ENCODE measurements around the gene TNFRSF12A. TPM values are rescaled to one million over a fixed set of nuclear protein-coding genes. Genes with fewer than 3 reads are reported as not detected.

The TNFRSF12A gene
- total and polyA plus RNA-seq, 2 of the 13 experiments (the other 11 are each of a cell fraction or from before 2014, with no cell fraction given) = 61.9 to 66.0 TPM

GRCh38 chr16:2970563-2970962 is 49.6 kb upstream of the TNFRSF12A start:
- Histone ChIP-seq H3K9me3 (ENCODE audit: low read length) (no peaks in the 10 kb centered on the region), H3K79me2 (ENCODE audit: insufficient read depth, low read length) (peaks cover 8% of the 10 kb centered on the region), H3K36me3 (replicated peaks in 1 of 2; ENCODE audit: control insufficient read depth in 1 of 2, insufficient read depth in 2 of 2, low read length in 2 of 2) (peaks cover 0 to 9% of the 10 kb centered on the region in 2 experiments; a peak in 1 of 5 replicates), H3K27me3 (ENCODE audit: control insufficient read depth in 1 of 2, insufficient read depth in 2 of 2, low read length in 2 of 2) (no peaks in the 10 kb centered on the region; a peak in 1 of 5 replicates), H3K4me1 (ENCODE audit: insufficient read depth, low read length) (peaks cover 17% of the 10 kb centered on the region), H2AFZ (ENCODE audit: low read length) (no peak overlapping the region), H3K4me3 (replicated peaks in 1 of 3; ENCODE audit: insufficient read depth in 1 of 3, low read depth in 2 of 3, low read length in 3 of 3) (peak overlapping the region; percentile 86 to 91 (median 91)), H3K4me2 (ENCODE audit: low read depth, low read length) (peak overlapping the region; percentile 86), H3K27ac (ENCODE audit: extremely low read length, insufficient read depth, low read length) (peak overlapping the region; percentile 76), H4K20me1 (ENCODE audit: insufficient read depth, low read length) (no peaks in the 10 kb centered on the region), H3K9ac (ENCODE audit: insufficient read depth, low read depth, low read length) (peak overlapping the region; percentile 80)
- BruUV-seq (replicated peaks) = TSS peak; percentile 51
- ATAC-seq = no peak
- intact Hi-C loops (cut with micrococcal nuclease; ENCODE audit: unreplicated experiment) (no loop called here), in situ Hi-C loops (cut with HindIII; ENCODE audit: extremely low pct_ligation_motif_present, low pct_unique_long_range_greater_than_20kb) (no loop called here)
- no CpG with 5 or more reads among the region's 6 CpGs for WGBS (ENCODE audit: low lambda C conversion rate)
- DNase-seq (ENCODE audit: low spot score) = no peak
- POLR2A ChIA-PET = interaction anchor here (0.8 to 2.4 kb wide), 8 partner anchors 8 to 89 kb away, joined by 3 to 31 read pairs (median 6); partner anchors contain the start of genes HCFC1R1, PKMYT1, THOC6 and TNFRSF12A
- no peak for FAIRE-seq
- CTCF ChIA-PET (ENCODE audit: low intra/inter-chr PET ratio, low total read pairs) = interaction anchor here (1.2 kb wide), 1 partner anchor 9 kb away, joined by 3 read pairs; no protein-coding TSS in a partner anchor
- TF ChIP-seq HNF4G (IDR thresholded peaks at IDR 0.05; ENCODE audit: borderline replicate concordance, low read depth, low read length) = no peak
- TF ChIP-seq HNF4G (CRISPR knock-in tag; IDR thresholded peaks at IDR 0.05; ENCODE audit: borderline replicate concordance, low read depth) = no peak
- TF ChIP-seq SMC3 (IDR thresholded peaks at IDR 0.05; ENCODE audit: low read length) = no peak
- no peak for TF ChIP-seq MBNL3 (CRISPR knock-in tag; conservative IDR thresholded peaks at IDR 0.05)
- no peak for TF ChIP-seq ZBTB37 (CRISPR knock-in tag; IDR thresholded peaks at IDR 0.05)
- no peak for TF ChIP-seq JUN (CRISPR knock-in tag; IDR thresholded peaks at IDR 0.05)
- TF ChIP-seq MXI1 (IDR thresholded peaks at IDR 0.05; ENCODE audit: borderline replicate concordance, low read depth, low read length) = no peak
- TF ChIP-seq LRRFIP1 (CRISPR knock-in tag; conservative IDR thresholded peaks at IDR 0.05) = no peak
- TF ChIP-seq ZNF614 (CRISPR knock-in tag; IDR thresholded peaks at IDR 0.05; ENCODE audit: borderline replicate concordance) = no peak
- TF ChIP-seq ZNF326 (CRISPR knock-in tag; IDR thresholded peaks at IDR 0.05; ENCODE audit: borderline replicate concordance) = no peak
- TF ChIP-seq ARID4A (CRISPR knock-in tag; IDR thresholded peaks at IDR 0.05; ENCODE audit: borderline replicate concordance) = no peak
- TF ChIP-seq TCF7L2 (IDR thresholded peaks at IDR 0.05; ENCODE audit: low read depth, low read length) = no peak
- TF ChIP-seq HOXA3 (CRISPR knock-in tag; IDR thresholded peaks at IDR 0.05) = no peak
- no peak for TF ChIP-seq CBX2 (IDR thresholded peaks at IDR 0.05; ENCODE audit: low read depth, low read length)
- no peak for TF ChIP-seq CBX2 (CRISPR knock-in tag; IDR thresholded peaks at IDR 0.05; ENCODE audit: low read depth)
- TF ChIP-seq HMG20B (CRISPR knock-in tag; conservative IDR thresholded peaks at IDR 0.05) = no peak
- TF ChIP-seq XRCC5 (optimal IDR thresholded peaks at IDR 0.05; ENCODE audit: low read length) = no peak
- no peak for TF ChIP-seq EZH2 (conservative IDR thresholded peaks at IDR 0.05; ENCODE audit: low read depth, low read length)
- no peak for TF ChIP-seq KLF9 (CRISPR knock-in tag; IDR thresholded peaks at IDR 0.05; ENCODE audit: low read depth)

All from HepG2 (cell line).